ENCODE data around the gene CXXC1.

DNA sequence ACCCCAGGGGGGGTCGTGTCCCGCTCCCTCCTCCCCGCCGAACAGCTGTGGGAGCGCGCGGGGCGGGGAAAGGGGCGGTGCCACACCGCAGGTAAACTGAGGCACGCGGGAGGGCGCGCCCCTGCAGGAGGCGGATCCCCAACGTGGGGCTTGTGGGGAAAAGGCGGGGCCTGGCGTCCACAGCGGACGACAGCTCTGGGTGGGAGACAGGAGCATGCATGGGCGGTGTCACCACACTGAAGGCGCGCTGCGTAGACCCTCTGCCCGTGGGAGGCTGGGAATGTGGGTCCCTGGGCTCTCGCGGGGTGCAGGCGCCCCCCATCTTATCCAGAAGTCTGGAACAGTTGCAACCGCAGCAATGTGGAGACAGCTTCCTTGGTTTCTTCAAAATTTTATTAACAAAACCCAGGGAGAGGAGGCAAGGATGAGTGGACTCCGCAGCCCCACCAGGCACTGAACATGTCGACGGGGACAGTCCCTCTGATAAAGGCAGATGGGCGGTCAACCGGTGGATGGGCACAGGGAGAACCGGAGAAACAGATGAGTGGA is 5.4 kb downstream of the CXXC1 start:
- TF ChIP-seq, protein P1, sequence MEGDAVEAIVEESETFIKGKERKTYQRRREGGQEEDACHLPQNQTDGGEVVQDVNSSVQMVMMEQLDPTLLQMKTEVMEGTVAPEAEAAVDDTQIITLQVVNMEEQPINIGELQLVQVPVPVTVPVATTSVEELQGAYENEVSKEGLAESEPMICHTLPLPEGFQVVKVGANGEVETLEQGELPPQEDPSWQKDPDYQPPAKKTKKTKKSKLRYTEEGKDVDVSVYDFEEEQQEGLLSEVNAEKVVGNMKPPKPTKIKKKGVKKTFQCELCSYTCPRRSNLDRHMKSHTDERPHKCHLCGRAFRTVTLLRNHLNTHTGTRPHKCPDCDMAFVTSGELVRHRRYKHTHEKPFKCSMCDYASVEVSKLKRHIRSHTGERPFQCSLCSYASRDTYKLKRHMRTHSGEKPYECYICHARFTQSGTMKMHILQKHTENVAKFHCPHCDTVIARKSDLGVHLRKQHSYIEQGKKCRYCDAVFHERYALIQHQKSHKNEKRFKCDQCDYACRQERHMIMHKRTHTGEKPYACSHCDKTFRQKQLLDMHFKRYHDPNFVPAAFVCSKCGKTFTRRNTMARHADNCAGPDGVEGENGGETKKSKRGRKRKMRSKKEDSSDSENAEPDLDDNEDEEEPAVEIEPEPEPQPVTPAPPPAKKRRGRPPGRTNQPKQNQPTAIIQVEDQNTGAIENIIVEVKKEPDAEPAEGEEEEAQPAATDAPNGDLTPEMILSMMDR (IDR thresholded peaks at IDR 0.05) = no peak
- TF ChIP-seq POLR2A (IDR thresholded peaks at IDR 0.05) = no peak
- TF ChIP-seq EP300 (IDR thresholded peaks at IDR 0.05) = no peak
